Psoas muscle (tissue), 8 donors: ENCODE measurements around the gene FAM167B. TPM values are rescaled to one million over a fixed set of nuclear protein-coding genes. Genes with fewer than 3 reads are reported as not detected.

Experiments used
- ATAC-seq, 4 donors: fragments of 200-7000 bp; cut with Tn5 transposase; one replicate each; pipeline ENCODE4 v1.9.1; 2020; ENCODE audit warnings: moderate library complexity in 3 of 4, mild to moderate bottlenecking in 2 of 4
- DNase-seq, 2 donors: peaks; one replicate each; pipeline ENCODE4 v3.0.0-alpha.2; 2020
- H3K27ac ChIP-seq: fragments of 200-600 bp; one replicate; pipeline ENCODE4 v1.8.0; 2022
- H3K27me3 ChIP-seq, 3 donors: fragments of 200-600 bp in 1 of 3; one replicate each; pipeline versions ENCODE4 v1.6.1 to v1.8.0; 2013 to 2022; ENCODE audit warnings: low read length in 2 of 3, mild to moderate bottlenecking in 2 of 3, moderate library complexity in 1 of 3; ENCODE audit not compliant: insufficient read depth in 3 of 3
- H3K36me3 ChIP-seq, 2 donors: fragments of 200-600 bp in 1 of 2; one replicate each; pipeline versions ENCODE4 v1.6.1 to v1.8.0; 2013 to 2022; ENCODE audit warnings: low read depth in 1 of 2, mild to moderate bottlenecking in 1 of 2, moderate library complexity in 1 of 2; ENCODE audit not compliant: insufficient read depth in 1 of 2
- H3K4me1 ChIP-seq: fragments of 200-600 bp; one replicate; pipeline ENCODE4 v1.8.0; 2022
- H3K4me3 ChIP-seq: fragments of 200-600 bp; one replicate; pipeline ENCODE4 v1.8.0; 2022; ENCODE audit warnings: mild to moderate bottlenecking
- H3K9me3 ChIP-seq: fragments of 200-600 bp; one replicate; pipeline ENCODE4 v1.8.0; 2022
- WGBS, 3 donors: extraction: QIAGEN DNeasy Blood & Tissue Kit; methylation state at CpG; one replicate each; pipeline versions ENCODE4 v1.1.6 to v1.1.7; 2013; 5-methylcytosine and 5-hydroxymethylcytosine counted together
- intact Hi-C, 2 donors: fragments of 100-400 bp; cut with DNase I; formaldehyde crosslinking; loops; one replicate each; pipeline versions ENCODE4 v1.11.0 to v1.14.2; 2022
- polyA plus RNA-seq, 3 donors: library from polyadenylated mRNA; stranded (reverse); fragments of 200-250 nt; gene quantifications; one replicate each; pipeline ENCODE4 v1.2.3, GENCODE V29; 2013
- total RNA-seq, 4 donors: library from RNA; stranded (reverse); fragmentation: NEBNext Ultra II Directional in 2 of 4; extraction: Animal tissue kit (Norgen Biotek cat#: 25700) in 2 of 4; gene quantifications; one replicate each; pipeline versions ENCODE4 v1.2.1 to v1.2.4, GENCODE V29; 2021 to 2023
- TF ChIP-seq, protein P1 (sequence below): fragments of 200-600 bp; IDR thresholded peaks from one replicate; pipeline ENCODE4 v1.8.0; 2022; ENCODE audit warnings: antibody characterized with exemption
- donor health status: healthy with polysubstance abuse.
- donor health status: DM: no; HTN: no; CAD: no; lungs with moderate emphysema.
- donor health status: Bipolar disorder and iron deficiency.
- donor health status: healthy.
- donor health status: DM: yes; HTN: yes; CAD: no.
- donor health status: DM: no; HTN: no; CAD: no.
- donor health status: DM: no; HTN: no; CAD: no.
- donor health status: DM: yes; HTN: yes; CAD: no.

Gene FAM167B
- total and polyA plus RNA-seq, 7 donors, result 2.0 to 6.2 (median 3.7) TPM

DNA sequence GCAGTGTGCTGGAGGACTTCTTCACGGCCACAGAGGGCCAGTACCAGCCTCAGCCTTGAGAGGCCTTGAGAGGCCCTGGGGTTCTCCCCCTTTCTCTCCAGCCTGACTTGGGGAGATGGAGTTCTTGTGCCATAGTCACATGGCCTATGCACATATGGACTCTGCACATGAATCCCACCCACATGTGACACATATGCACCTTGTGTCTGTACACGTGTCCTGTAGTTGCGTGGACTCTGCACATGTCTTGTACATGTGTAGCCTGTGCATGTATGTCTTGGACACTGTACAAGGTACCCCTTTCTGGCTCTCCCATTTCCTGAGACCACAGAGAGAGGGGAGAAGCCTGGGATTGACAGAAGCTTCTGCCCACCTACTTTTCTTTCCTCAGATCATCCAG, 38.6 kb downstream of the FAM167B start:
- H3K27ac ChIP-seq, result no peak overlapping the region
- no peaks in the 10 kb centered on the region for H3K27me3 ChIP-seq
- 85 to 94% (median 90%) methylated on average over 3 of the region's 3 CpGs for WGBS, 3 donors
- TF ChIP-seq, protein P1, sequence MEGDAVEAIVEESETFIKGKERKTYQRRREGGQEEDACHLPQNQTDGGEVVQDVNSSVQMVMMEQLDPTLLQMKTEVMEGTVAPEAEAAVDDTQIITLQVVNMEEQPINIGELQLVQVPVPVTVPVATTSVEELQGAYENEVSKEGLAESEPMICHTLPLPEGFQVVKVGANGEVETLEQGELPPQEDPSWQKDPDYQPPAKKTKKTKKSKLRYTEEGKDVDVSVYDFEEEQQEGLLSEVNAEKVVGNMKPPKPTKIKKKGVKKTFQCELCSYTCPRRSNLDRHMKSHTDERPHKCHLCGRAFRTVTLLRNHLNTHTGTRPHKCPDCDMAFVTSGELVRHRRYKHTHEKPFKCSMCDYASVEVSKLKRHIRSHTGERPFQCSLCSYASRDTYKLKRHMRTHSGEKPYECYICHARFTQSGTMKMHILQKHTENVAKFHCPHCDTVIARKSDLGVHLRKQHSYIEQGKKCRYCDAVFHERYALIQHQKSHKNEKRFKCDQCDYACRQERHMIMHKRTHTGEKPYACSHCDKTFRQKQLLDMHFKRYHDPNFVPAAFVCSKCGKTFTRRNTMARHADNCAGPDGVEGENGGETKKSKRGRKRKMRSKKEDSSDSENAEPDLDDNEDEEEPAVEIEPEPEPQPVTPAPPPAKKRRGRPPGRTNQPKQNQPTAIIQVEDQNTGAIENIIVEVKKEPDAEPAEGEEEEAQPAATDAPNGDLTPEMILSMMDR, result no peak
- no peak overlapping the region for H3K4me3 ChIP-seq
- H3K9me3 ChIP-seq, result no peaks in the 10 kb centered on the region
- H3K36me3 ChIP-seq, result no peaks in the 10 kb centered on the region
- intact Hi-C loops, result no loop called here
- no peaks in the 10 kb centered on the region for H3K4me1 ChIP-seq
- ATAC-seq (no peak), DNase-seq (no peak)

DNA sequence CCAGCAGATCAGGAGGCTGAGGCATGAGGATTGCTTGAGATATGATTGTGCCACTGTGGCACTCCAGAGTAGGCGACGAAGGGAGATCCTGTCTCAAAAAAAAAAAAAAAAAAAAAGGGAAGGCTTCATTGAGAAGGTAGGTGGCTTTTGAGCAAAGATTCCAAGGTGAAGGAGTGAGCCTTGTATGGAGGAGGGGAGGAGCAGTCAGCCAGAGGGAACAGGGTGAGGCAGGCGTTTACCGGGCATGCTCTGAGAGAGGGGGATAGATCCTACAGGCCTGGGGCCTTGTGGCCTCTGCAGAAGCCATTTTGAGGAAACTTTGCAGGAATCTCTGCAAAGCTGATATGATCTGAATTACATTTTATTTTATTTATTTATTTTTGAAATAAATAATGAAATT, 39.7 kb downstream of the FAM167B start:
- TF ChIP-seq, protein P1, result no peak
- intact Hi-C loops, result no loop called here
- H3K9me3 ChIP-seq, result no peaks in the 10 kb centered on the region

DNA sequence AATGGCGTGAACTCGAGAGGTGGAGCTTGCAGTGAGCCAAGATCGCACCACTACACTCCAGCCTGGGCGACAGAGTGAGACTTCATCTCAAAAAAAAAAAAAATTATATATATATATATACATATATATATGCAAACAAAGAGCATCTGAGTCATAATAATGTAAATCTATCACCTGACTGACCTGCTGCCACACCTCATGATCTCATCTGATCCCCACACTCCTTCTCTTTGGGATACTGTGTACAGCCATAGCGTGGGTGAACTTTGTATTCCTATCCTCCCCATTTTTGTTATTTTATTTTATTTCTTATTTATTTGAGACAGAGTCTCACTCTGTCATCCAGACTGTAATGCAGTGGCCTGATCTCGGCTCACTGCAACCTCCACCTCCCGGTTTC, 42.2 kb downstream of the FAM167B start:
- ATAC-seq, result no peak
- H3K27ac ChIP-seq, result no peak overlapping the region
- TF ChIP-seq, protein P1, result no peak
- DNase-seq, result no peak
- H3K36me3 ChIP-seq, result no peaks in the 10 kb centered on the region
- no peak overlapping the region for H3K4me3 ChIP-seq
- no peaks in the 10 kb centered on the region for H3K9me3 ChIP-seq
- intact Hi-C loops, result no loop called here
- H3K27me3 ChIP-seq, result no peaks in the 10 kb centered on the region
- no peaks in the 10 kb centered on the region for H3K4me1 ChIP-seq
- 92 to 100% (median 97%) methylated on average over 7 of the region's 7 CpGs for WGBS, 3 donors

More for the DNA sequence above, 39.7 kb downstream of the FAM167B start:
- Histone ChIP-seq H3K36me3 (no peaks in the 10 kb centered on the region), H3K27ac (no peak overlapping the region), H3K4me1 (no peaks in the 10 kb centered on the region), H3K27me3 (no peaks in the 10 kb centered on the region), H3K4me3 (no peak overlapping the region)
- DNase-seq (no peak), ATAC-seq (no peak)
- 93 to 98% (median 97%) methylated on average over 4 of the region's 4 CpGs for WGBS, 3 donors

DNA sequence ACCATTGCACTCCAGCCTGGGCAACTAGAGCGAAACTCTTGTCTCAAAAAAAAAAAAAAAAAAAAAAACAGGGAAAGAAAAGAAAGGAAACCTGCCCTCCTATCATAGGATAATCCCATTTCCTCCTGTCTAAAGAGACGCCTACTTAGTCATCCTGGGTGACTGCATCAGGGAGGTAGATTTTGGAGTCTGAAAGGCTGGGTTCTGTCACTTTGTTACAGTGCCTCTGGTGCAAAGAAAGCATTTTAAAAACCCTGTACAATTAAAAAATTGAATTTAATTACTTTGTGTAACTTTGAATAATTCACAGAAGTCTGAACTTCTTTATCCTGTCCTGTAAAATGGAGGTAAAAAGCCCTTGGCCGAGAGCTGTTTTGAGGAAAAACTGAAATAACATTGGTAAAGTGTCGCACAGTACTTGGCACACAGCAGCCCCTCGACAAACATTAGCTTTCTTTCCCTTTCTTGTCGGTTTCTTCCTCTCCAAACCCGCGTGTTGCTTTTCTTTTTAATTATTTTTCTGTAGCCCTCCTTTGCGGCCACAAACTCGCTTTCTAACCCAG, 44.2 kb downstream of the FAM167B start:
- H3K27me3 ChIP-seq, result no peaks in the 10 kb centered on the region
- peak overlapping the region; percentile 78 for H3K4me3 ChIP-seq
- TF ChIP-seq, protein P1, result no peak
- DNase-seq (no peak), ATAC-seq (no peak)
- no peaks in the 10 kb centered on the region for H3K9me3 ChIP-seq
- H3K27ac ChIP-seq, result peak overlapping the region; percentile 78
- 70 to 74% (median 72%) methylated on average over 10 of the region's 10 CpGs for WGBS, 3 donors
- no peaks in the 10 kb centered on the region for H3K4me1 ChIP-seq
- intact Hi-C loops, result no loop called here
- H3K36me3 ChIP-seq, result no peaks in the 10 kb centered on the region
